Liver (tissue), 9 donors: ENCODE results near the gene EXD3. TPM values are rescaled to one million over a fixed set of nuclear protein-coding genes. Genes with fewer than 3 reads are reported as not detected.
A peak's percentile ranks its signal among the peaks of the same experiment; 100 is the strongest.

Experiments
- DNase-seq: peaks from one replicate; pipeline ENCODE4 v3.0.0-alpha.2; 2017; ENCODE audit warnings: low spot score
- H3K27ac ChIP-seq, 2 donors: one replicate each; pipeline ENCODE4 v1.7.0; 2013; ENCODE audit warnings: inconsistent platforms in 2 of 2, low read length in 2 of 2, control low read depth in 1 of 2, low read depth in 1 of 2, mild to moderate bottlenecking in 1 of 2
- H3K27me3 ChIP-seq, 4 donors: one replicate each; pipeline versions ENCODE4 v1.6.1 to v1.7.0; 2013; ENCODE audit warnings: low read length in 3 of 4, inconsistent platforms in 1 of 4, mild to moderate bottlenecking in 1 of 4, moderate library complexity in 1 of 4; ENCODE audit not compliant: control insufficient read depth in 4 of 4, insufficient read depth in 4 of 4
- H3K36me3 ChIP-seq, 4 donors: one replicate each; pipeline versions ENCODE4 v1.6.1 to v1.7.0; 2013; ENCODE audit warnings: low read length in 3 of 4, mild to moderate bottlenecking in 3 of 4, low read depth in 1 of 4, moderate library complexity in 1 of 4; ENCODE audit not compliant: control insufficient read depth in 4 of 4, insufficient read depth in 3 of 4
- H3K4me1 ChIP-seq, 4 donors: one replicate each; pipeline versions ENCODE4 v1.6.1 to v1.7.0; 2013; ENCODE audit warnings: low read length in 3 of 4, mild to moderate bottlenecking in 3 of 4, moderate library complexity in 1 of 4; ENCODE audit not compliant: control insufficient read depth in 4 of 4, insufficient read depth in 4 of 4
- H3K4me3 ChIP-seq, 3 donors: one replicate each; pipeline versions ENCODE4 v1.6.1 to v1.7.0; 2013; ENCODE audit warnings: low read length in 3 of 3, control low read depth in 1 of 3, low read depth in 1 of 3, mild to moderate bottlenecking in 1 of 3
- H3K9ac ChIP-seq, 2 donors: one replicate each; pipeline ENCODE4 v1.7.0; 2013; ENCODE audit warnings: low read length in 2 of 2, mild to moderate bottlenecking in 2 of 2, moderate library complexity in 2 of 2, control low read depth in 1 of 2, low read depth in 1 of 2
- H3K9me3 ChIP-seq, 4 donors: one replicate each; pipeline versions ENCODE4 v1.6.1 to v1.7.0; 2013; ENCODE audit warnings: low read length in 3 of 4; ENCODE audit not compliant: control insufficient read depth in 4 of 4
- EGR1 ChIP-seq, 2 donors: IDR thresholded peaks; 2 replicates each; pipeline ENCODE4 v1.6.1; 2016 to 2018; ENCODE audit warnings: antibody characterized with exemption in 2 of 2, low read depth in 2 of 2
- FOXA1 ChIP-seq: IDR thresholded peaks from 2 replicates; pipeline ENCODE4 v1.6.1; 2016; ENCODE audit warnings: antibody characterized with exemption
- HNF4A ChIP-seq, 2 donors: conservative IDR thresholded peaks; 2 replicates each; pipeline ENCODE4 v1.6.1; 2016; ENCODE audit warnings: antibody characterized with exemption in 2 of 2, mild to moderate bottlenecking in 2 of 2
- HNF4G ChIP-seq: IDR thresholded peaks from 2 replicates; pipeline ENCODE4 v1.6.1; 2016; ENCODE audit warnings: antibody characterized with exemption
- JUND ChIP-seq, 2 donors: IDR thresholded peaks; 2 replicates each; pipeline ENCODE4 v1.6.1; 2016; ENCODE audit warnings: antibody characterized with exemption in 2 of 2
- NR2F2 ChIP-seq: IDR thresholded peaks from 2 replicates; pipeline ENCODE4 v1.6.1; 2016; ENCODE audit warnings: antibody characterized with exemption
- RAD21 ChIP-seq, 2 donors: IDR thresholded peaks; 2 replicates each; pipeline ENCODE4 v1.6.1; 2016; ENCODE audit warnings: antibody characterized with exemption in 2 of 2, mild to moderate bottlenecking in 2 of 2
- SP1 ChIP-seq: IDR thresholded peaks from 2 replicates; pipeline ENCODE4 v1.6.1; 2018; ENCODE audit warnings: antibody characterized with exemption, mild to moderate bottlenecking
- WGBS: extraction: QIAGEN DNeasy Blood & Tissue Kit; methylation state at CpG from one replicate; pipeline ENCODE4 v1.1.7; 2013; 5-methylcytosine and 5-hydroxymethylcytosine counted together
- polyA plus RNA-seq, 2 donors: library from polyadenylated mRNA; stranded (reverse) in 1 of 2; unstranded in 1 of 2; fragments of 200-250 nt in 1 of 2; fragments of >200 nt in 1 of 2; fragmentation: Nextera tagmentation in 1 of 2; extraction: Ambion mirVana in 1 of 2; gene quantifications; one replicate each; pipeline versions ENCODE4 v1.2.1 to v1.2.3, GENCODE V29; 2013 to 2015
- total RNA-seq, 2 donors: library from RNA; depleted of rRNA; stranded (reverse); fragments of >200 nt; gene quantifications; one replicate each; pipeline ENCODE4 v1.2.3, GENCODE V29; 2014
- TF ChIP-seq, protein P1 (sequence below): IDR thresholded peaks from 2 replicates; pipeline ENCODE4 v1.6.1; 2016; ENCODE audit warnings: antibody characterized with exemption
- TF ChIP-seq, protein P2 (sequence below): IDR thresholded peaks from 2 replicates; pipeline ENCODE4 v1.6.1; 2016; ENCODE audit warnings: antibody characterized with exemption, mild to moderate bottlenecking
- TF ChIP-seq, protein P3 (sequence below): IDR thresholded peaks from 2 replicates; pipeline ENCODE4 v1.6.1; 2016; ENCODE audit warnings: antibody characterized with exemption
- donor health status: healthy.
- donor health status: healthy.
- donor health status: healthy.
- donor health status: healthy.
- donor health status: healthy.

EXD3 gene
- total and polyA plus RNA-seq, 4 donors = 2.5 to 6.7 (median 3.7) TPM

DNA sequence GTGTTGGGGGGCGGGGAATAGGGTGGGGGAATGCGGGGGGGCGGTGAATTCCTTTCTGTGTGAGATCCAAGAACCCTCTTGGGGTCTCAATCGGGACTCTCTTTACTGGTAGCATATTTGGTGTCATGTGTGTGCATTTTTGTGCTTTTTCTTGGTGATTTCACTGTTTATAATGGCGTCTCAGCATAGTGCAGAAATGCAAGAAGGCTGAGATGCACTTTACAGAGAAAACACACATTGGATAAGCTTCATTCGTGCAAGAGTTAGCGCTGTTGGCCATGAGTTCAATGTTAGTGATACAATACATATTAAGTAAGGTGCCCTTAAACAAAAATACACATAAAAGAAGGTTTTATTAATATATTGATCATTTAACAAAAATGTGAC, 19.0 kb upstream of the EXD3 start:
- Histone ChIP-seq H3K4me1 (peaks cover 4 to 14% (median 11%) of the 10 kb centered on the region in 4 donors), H3K27ac (no peak overlapping the region), H3K9me3 (no peaks in the 10 kb centered on the region), H3K27me3 (no peaks in the 10 kb centered on the region), H3K36me3 (no peaks in the 10 kb centered on the region), H3K4me3 (peak overlapping the region; percentile 23 to 65 (median 51)), H3K9ac (no peak overlapping the region)
- 9% methylated on average over 7 of the region's 7 CpGs for WGBS
- no peak for DNase-seq
- TF ChIP-seq HNF4G = no peak
- TF ChIP-seq, protein P1, sequence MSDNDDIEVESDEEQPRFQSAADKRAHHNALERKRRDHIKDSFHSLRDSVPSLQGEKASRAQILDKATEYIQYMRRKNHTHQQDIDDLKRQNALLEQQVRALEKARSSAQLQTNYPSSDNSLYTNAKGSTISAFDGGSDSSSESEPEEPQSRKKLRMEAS = no peak

DNA sequence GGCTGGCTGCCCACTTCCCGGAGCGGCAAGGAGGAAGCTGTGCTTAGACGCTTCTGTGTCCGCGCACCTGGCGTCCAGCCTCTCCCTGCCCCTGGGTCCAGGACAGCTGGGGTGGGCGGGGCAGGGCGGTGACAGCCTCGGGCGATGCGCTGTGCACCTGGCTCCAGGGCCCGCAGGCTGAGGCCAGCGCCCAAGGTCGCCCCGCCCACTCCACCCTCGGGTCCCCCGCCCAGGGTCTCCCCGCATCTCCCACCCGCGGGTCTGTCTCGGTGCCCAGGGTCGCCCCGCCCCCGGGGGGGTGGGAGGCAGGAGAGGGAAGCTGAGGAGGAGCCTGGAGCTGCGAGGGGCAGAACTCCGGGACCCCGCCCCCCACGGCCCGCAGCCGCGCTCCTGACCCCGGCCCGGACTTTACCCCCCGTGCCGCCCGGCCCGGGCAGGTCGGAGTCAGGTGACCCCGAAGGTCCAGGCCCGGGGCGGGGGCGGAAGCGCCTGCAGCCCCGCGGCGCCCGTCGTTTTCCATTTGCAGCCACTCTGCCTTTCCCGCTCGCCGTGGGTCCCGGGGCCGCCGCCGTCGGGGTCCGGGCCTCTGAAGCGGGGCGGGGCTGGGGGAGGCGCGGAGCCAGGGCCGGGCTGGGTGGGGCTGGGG, 18.4 kb upstream of the EXD3 start, which contains the start of gene ENTPD8:
ENTPD8 (minus strand) TSS at position 69 of the 646 bp plus-strand sequence. CDS start 3,072 bp downstream, outside the sequence.
- Histone ChIP-seq H3K4me3 (peak within 1 kb of the TSS; percentile 23 to 65 (median 51)), H3K9me3 (no peaks in the 10 kb centered on the region), H3K36me3 (no peaks in the 10 kb centered on the region), H3K4me1 (peaks cover 4 to 14% (median 11%) of the 10 kb centered on the region in 4 donors), H3K27me3 (no peaks in the 10 kb centered on the region), H3K27ac (peak within 1 kb of the TSS; percentile 41 to 64), H3K9ac (no peak within 1 kb of the TSS)
- peak; percentile 80 for DNase-seq
- TF ChIP-seq, protein P2, sequence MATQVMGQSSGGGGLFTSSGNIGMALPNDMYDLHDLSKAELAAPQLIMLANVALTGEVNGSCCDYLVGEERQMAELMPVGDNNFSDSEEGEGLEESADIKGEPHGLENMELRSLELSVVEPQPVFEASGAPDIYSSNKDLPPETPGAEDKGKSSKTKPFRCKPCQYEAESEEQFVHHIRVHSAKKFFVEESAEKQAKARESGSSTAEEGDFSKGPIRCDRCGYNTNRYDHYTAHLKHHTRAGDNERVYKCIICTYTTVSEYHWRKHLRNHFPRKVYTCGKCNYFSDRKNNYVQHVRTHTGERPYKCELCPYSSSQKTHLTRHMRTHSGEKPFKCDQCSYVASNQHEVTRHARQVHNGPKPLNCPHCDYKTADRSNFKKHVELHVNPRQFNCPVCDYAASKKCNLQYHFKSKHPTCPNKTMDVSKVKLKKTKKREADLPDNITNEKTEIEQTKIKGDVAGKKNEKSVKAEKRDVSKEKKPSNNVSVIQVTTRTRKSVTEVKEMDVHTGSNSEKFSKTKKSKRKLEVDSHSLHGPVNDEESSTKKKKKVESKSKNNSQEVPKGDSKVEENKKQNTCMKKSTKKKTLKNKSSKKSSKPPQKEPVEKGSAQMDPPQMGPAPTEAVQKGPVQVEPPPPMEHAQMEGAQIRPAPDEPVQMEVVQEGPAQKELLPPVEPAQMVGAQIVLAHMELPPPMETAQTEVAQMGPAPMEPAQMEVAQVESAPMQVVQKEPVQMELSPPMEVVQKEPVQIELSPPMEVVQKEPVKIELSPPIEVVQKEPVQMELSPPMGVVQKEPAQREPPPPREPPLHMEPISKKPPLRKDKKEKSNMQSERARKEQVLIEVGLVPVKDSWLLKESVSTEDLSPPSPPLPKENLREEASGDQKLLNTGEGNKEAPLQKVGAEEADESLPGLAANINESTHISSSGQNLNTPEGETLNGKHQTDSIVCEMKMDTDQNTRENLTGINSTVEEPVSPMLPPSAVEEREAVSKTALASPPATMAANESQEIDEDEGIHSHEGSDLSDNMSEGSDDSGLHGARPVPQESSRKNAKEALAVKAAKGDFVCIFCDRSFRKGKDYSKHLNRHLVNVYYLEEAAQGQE = peak; percentile 50
- TF ChIP-seq HNF4G (peak; percentile 87), JUND (IDR thresholded peaks at IDR 0.05) (no peak), SP1 (peak; percentile 70), EGR1 (IDR thresholded peaks at IDR 0.05; ENCODE audit: low read depth in 2 of 2) (peak; percentile 32 to 71), NR2F2 (no peak), FOXA1 (peak; percentile 38), HNF4A (conservative IDR thresholded peaks at IDR 0.05) (peak in 1 of 2 donors; percentile 85), RAD21 (IDR thresholded peaks at IDR 0.05) (peak in 1 of 2 donors; percentile 13)
- TF ChIP-seq, protein P1 = no peak
- TF ChIP-seq, protein P3, sequence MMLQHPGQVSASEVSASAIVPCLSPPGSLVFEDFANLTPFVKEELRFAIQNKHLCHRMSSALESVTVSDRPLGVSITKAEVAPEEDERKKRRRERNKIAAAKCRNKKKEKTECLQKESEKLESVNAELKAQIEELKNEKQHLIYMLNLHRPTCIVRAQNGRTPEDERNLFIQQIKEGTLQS = no peak
- WGBS = under 1% methylated on average over 62 of the region's 62 CpGs

DNA sequence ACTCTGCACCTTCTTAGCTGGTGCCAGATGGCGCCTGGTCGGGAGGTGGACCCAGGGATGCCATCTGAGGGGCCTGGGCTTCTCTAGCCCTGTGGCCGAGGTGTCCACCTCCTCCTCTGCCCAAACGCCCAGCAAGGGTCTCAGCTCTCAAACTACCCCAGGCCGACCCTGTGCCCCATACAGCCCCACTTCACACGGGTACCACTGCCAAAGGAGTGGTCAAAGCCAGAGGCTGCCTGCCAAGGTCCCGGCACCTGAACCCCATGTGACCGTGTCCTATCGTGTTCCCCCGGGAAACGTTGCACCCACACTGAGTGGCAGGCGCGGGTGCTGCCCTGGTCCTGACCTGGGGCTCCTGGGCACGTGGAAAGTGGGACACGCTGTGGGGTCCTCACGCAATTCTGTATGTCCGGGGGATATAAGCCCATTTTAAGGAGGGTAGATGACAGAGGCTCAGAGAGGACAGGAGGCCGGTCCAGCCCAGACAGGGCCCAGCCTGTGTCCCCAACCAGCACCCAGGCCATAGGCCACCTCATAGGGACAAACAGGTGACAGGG, 16.3 kb upstream of the EXD3 start:
- Histone ChIP-seq H3K9me3 (no peaks in the 10 kb centered on the region), H3K9ac (no peak overlapping the region), H3K27ac (no peak overlapping the region), H3K36me3 (no peaks in the 10 kb centered on the region), H3K4me3 (no peak overlapping the region), H3K27me3 (no peaks in the 10 kb centered on the region), H3K4me1 (peaks cover 3 to 7% (median 5%) of the 10 kb centered on the region in 4 donors)
- DNase-seq = no peak
- WGBS = 60% methylated on average over 18 of the region's 18 CpGs
- no peak for TF ChIP-seq EGR1 (IDR thresholded peaks at IDR 0.05; ENCODE audit: low read depth in 2 of 2)
